Subcutaneous adipose tissue (tissue), 4 donors: ENCODE results near the gene OR4K14. TPM values are rescaled to one million over a fixed set of nuclear protein-coding genes. Genes with fewer than 3 reads are reported as not detected.

Experiments
- CTCF ChIP-seq: fragments of 450-650 bp; IDR thresholded peaks from one replicate; pipeline ENCODE4 v1.5.1; 2016; ENCODE audit warnings: low read depth, mild to moderate bottlenecking, control low read depth, antibody characterized with exemption, moderate library complexity
- total RNA-seq, 4 donors: library from RNA; depleted of rRNA; stranded (reverse); fragments of >200 nt; gene quantifications; one replicate each; pipeline ENCODE4 v1.1.0, GENCODE V29; 2016

OR4K14 gene
- total RNA-seq, 4 donors from 2014 or later: not detected

- no peak for TF ChIP-seq CTCF
Measured at GRCh38 chr14:20008156-20008555, 11.0 kb downstream of the OR4K14 start.

DNA sequence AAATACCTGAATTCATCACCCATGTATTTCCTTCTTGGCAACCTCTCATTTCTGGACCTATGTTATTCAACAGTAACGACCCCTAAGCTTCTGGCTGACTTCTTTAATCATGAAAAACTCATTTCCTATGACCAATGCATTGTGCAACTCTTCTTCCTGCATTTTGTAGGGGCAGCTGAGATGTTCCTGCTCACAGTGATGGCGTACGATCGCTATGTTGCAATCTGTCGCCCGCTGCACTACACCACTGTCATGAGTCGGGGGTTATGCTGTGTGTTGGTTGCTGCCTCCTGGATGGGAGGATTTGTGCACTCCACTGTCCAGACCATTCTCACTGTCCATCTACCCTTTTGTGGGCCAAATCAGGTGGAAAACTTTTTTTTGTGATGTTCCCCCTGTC, 16.8 kb downstream of the OR4K14 start:
- no peak for TF ChIP-seq CTCF

DNA sequence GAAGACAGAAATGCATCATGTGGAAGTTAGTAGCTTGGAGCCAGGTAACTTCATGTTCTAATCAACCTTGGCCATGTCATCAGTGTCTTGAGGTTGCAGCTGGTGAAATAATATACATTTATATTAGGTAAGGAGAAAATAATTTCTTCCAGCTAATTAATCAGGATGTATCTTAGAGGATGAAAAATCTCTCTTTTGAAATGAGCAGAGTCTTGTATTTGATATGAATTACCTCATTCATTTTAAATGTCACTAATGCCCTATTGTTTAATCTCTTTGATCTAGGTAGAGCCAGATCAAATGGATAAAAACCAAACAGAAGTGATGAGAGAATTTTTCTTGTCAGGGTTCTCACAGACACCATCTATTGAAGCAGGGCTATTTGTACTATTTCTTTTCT, 17.2 kb downstream of the OR4K14 start, which contains the start of gene OR4Q2:
Gene OR4Q2 (plus strand): TSS at position 301 of the 400 bp plus-strand sequence.
- no peak for TF ChIP-seq CTCF

DNA sequence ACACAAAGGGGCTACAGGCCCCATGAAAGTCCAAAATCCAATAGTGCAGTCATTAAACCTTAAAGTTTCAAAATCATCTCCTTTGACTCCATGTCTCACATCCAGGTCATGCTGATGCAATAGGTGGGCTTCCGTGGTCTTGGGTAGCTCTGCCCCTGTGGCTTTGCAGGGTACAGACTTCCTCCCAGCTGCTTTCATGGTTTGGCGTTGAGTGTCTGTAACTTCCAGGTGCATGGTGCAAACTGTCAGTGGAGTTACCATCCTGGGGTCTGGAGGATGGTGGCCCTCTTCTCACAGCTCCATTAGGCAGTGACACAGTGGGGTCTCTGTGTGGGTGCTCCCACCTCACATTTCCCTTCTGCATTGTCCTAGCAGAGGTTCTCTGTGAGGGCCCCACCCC, 25.7 kb downstream of the OR4K14 start:
- TF ChIP-seq CTCF: no peak

- no peak for TF ChIP-seq CTCF
Measured at GRCh38 chr14:19975291-19975690, 43.8 kb downstream of the OR4K14 start, which contains the start of gene OR4K15. Gene OR4K15 (plus strand): TSS chr14:19975591. CDS start chr14:19975591, 0 bp downstream.

- TF ChIP-seq CTCF: no peak
Measured at GRCh38 chr14:19974844-19975243, 44.3 kb downstream of the OR4K14 start.

Other genes starting within 250 kb of the OR4K14 start
- not detected for gene OR4M1, start 245.8 kb downstream of the OR4K14 start, total RNA-seq
- gene OR4N2, start 215.5 kb downstream of the OR4K14 start, total RNA-seq: not detected
- not detected for gene OR4K2, start 144.2 kb downstream of the OR4K14 start, total RNA-seq
- gene OR4K5, start 98.7 kb downstream of the OR4K14 start, total RNA-seq: not detected
- not detected for gene OR4K1, start 88.4 kb downstream of the OR4K14 start, total RNA-seq
- not detected for gene OR4K15, start 43.7 kb downstream of the OR4K14 start, total RNA-seq
- gene OR4Q2, start 17.1 kb downstream of the OR4K14 start, total RNA-seq: not detected
- not detected for gene OR4K13, start 16.7 kb upstream of the OR4K14 start, total RNA-seq
- not detected for gene OR4L1, start 40.7 kb upstream of the OR4K14 start, total RNA-seq
- gene OR4K17, start 91.4 kb upstream of the OR4K14 start, total RNA-seq: not detected
- gene OR4N5, start 119.5 kb upstream of the OR4K14 start, total RNA-seq: not detected
- gene OR11G2, start 171.6 kb upstream of the OR4K14 start, total RNA-seq: not detected
- gene OR11H6, start 204.4 kb upstream of the OR4K14 start, total RNA-seq: not detected
- gene OR11H7, start 209.7 kb upstream of the OR4K14 start, total RNA-seq: not detected
- not detected for gene OR11H4, start 220.0 kb upstream of the OR4K14 start, total RNA-seq